HepG2 (cell line): ENCODE measurements around the gene KANSL3. TPM values are rescaled to one million over a fixed set of nuclear protein-coding genes. Genes with fewer than 3 reads are reported as not detected.
A peak's percentile ranks its signal among the peaks of the same experiment; 100 is the strongest.

Experiments used
- ATM ChIP-seq: fragments of 450-650 bp; IDR thresholded peaks from 2 replicates; pipeline ENCODE4 v1.7.1; 2017; ENCODE audit warnings: mild to moderate bottlenecking, borderline replicate concordance
- EED ChIP-seq: sonication (generic); formaldehyde crosslinking; IDR thresholded peaks from 2 replicates; pipeline ENCODE4 v1.5.0; 2020; ENCODE audit warnings: mild to moderate bottlenecking, missing genetic modification reagents
- HNRNPH1 ChIP-seq: fragments of 200-400 bp; formaldehyde crosslinking; optimal IDR thresholded peaks from 2 replicates; pipeline ENCODE3; 2017; ENCODE audit warnings: mild to moderate bottlenecking, low read depth, low read length
- MAFK ChIP-seq, 2 experiments: IDR thresholded peaks in 1 of 2; conservative IDR thresholded peaks in 1 of 2; 2 replicates each; pipeline ENCODE4 v1.6.1; 2011; ENCODE audit warnings: improper control_type of control experiment in 2 of 2, low read length in 2 of 2
- NFE2L2 ChIP-seq: fragments of 150-350 bp; IDR thresholded peaks from 2 replicates; pipeline ENCODE4 v1.6.1; 2014; ENCODE audit warnings: low read length
- NONO ChIP-seq, 2 experiments: fragments of 450-650 bp in 1 of 2; sonication (generic) in 1 of 2; formaldehyde crosslinking in 1 of 2; IDR thresholded peaks in 1 of 2; conservative IDR thresholded peaks in 1 of 2; 2 replicates each; pipeline versions ENCODE4 v1.6.1 to v1.8.0; 2017 to 2022; ENCODE audit warnings: mild to moderate bottlenecking in 1 of 2, missing genetic modification reagents in 1 of 2, moderate library complexity in 1 of 2
- PAWR ChIP-seq: sonication (generic); formaldehyde crosslinking; IDR thresholded peaks from 2 replicates; pipeline ENCODE4 v1.4.0; 2020; ENCODE audit warnings: missing genetic modification reagents, mild to moderate bottlenecking, borderline replicate concordance
- SMAD9 ChIP-seq: sonication (generic); formaldehyde crosslinking; IDR thresholded peaks from 2 replicates; pipeline ENCODE4 v1.5.1; 2020; ENCODE audit warnings: mild to moderate bottlenecking, missing genetic modification reagents
- SMARCC2 ChIP-seq: fragments of 450-650 bp; IDR thresholded peaks from 2 replicates; pipeline ENCODE4 v1.6.1; 2017; ENCODE audit warnings: antibody characterized with exemption, mild to moderate bottlenecking
- ZFP36 ChIP-seq: fragments of 150-350 bp; IDR thresholded peaks from 2 replicates; pipeline ENCODE4 v1.6.1; 2018; ENCODE audit warnings: borderline replicate concordance, low read length, low read depth; ENCODE audit not compliant: partially characterized antibody
- ZFP82 ChIP-seq: sonication (generic); formaldehyde crosslinking; IDR thresholded peaks from 2 replicates; pipeline ENCODE4 v1.5.1; 2020; ENCODE audit warnings: mild to moderate bottlenecking, missing genetic modification reagents, borderline replicate concordance
- ZIK1 ChIP-seq: sonication (generic); formaldehyde crosslinking; IDR thresholded peaks from 2 replicates; pipeline ENCODE4 v1.5.0; 2020; ENCODE audit warnings: mild to moderate bottlenecking, low read depth, missing genetic modification reagents, borderline replicate concordance
- ZNF264 ChIP-seq: sonication (generic); formaldehyde crosslinking; IDR thresholded peaks from 2 replicates; pipeline ENCODE4 v1.4.0; 2020; ENCODE audit warnings: missing genetic modification reagents
- ZNF850 ChIP-seq: sonication (generic); formaldehyde crosslinking; conservative IDR thresholded peaks from 2 replicates; pipeline ENCODE4 v1.9.0; 2021; ENCODE audit warnings: mild to moderate bottlenecking, missing genetic modification reagents
- polyA plus RNA-seq, 8 experiments: library from polyadenylated mRNA; depleted of rRNA in 3 of 8; stranded (reverse) in 7 of 8; unstranded in 1 of 8; fragments of >200 nt; fragmentation: Illumina TruSeq in 4 of 8; extraction: Trizol in 4 of 8; gene quantifications; 2 replicates each; pipeline versions ENCODE4 v1.2.1 to v1.2.3, GENCODE V29; 2011 to 2016; ENCODE audit warnings: low read depth in 4 of 8, missing spikeins in 1 of 8, mixed read lengths in 1 of 8; ENCODE audit not compliant: insufficient read depth in 1 of 8
- total RNA-seq, 5 experiments: library from RNA; depleted of rRNA; stranded (reverse); fragments of >200 nt; fragmentation: Illumina TruSeq; extraction: Trizol; gene quantifications; 2 replicates each; pipeline ENCODE4 v1.2.3, GENCODE V29; 2016; ENCODE audit warnings: low read depth in 1 of 5
- TF ChIP-seq, protein P1 (sequence below): sonication (generic); formaldehyde crosslinking; conservative IDR thresholded peaks from 2 replicates; pipeline ENCODE4 v1.4.0; 2020; ENCODE audit warnings: missing genetic modification reagents
- TF ChIP-seq, protein P2 (sequence below): sonication (generic); formaldehyde crosslinking; IDR thresholded peaks from 2 replicates; pipeline ENCODE4 v1.8.1; 2023; ENCODE audit warnings: mild to moderate bottlenecking, missing genetic modification reagents
- TF ChIP-seq, protein P3 (sequence below): sonication (generic); formaldehyde crosslinking; IDR thresholded peaks from 2 replicates; pipeline ENCODE4 v1.4.0; 2020; ENCODE audit warnings: missing genetic modification reagents, low read depth, mild to moderate bottlenecking, borderline replicate concordance
- TF ChIP-seq, protein P4 (sequence below): sonication (generic); formaldehyde crosslinking; IDR thresholded peaks from 2 replicates; pipeline ENCODE4 v1.4.0; 2020; ENCODE audit warnings: missing genetic modification reagents; ENCODE audit errors: not compliant biosample characterization
- TF ChIP-seq, protein P5 (sequence below): conservative IDR thresholded peaks from 2 replicates; pipeline ENCODE4 v1.6.1; 2018; ENCODE audit warnings: missing genetic modification reagents
- TF ChIP-seq, protein P6 (sequence below): sonication (generic); formaldehyde crosslinking; IDR thresholded peaks from 2 replicates; pipeline ENCODE4 v1.4.0; 2020; ENCODE audit warnings: missing genetic modification reagents
- TF ChIP-seq, protein P7 (sequence below): sonication (generic); formaldehyde crosslinking; IDR thresholded peaks from 2 replicates; pipeline ENCODE4 v1.4.0; 2020; ENCODE audit warnings: missing genetic modification reagents

KANSL3 gene
- total and polyA plus RNA-seq, 2 of the 13 experiments (the other 11 are each of a cell fraction or from before 2014, with no cell fraction given) = 20.8 to 37.3 TPM

DNA sequence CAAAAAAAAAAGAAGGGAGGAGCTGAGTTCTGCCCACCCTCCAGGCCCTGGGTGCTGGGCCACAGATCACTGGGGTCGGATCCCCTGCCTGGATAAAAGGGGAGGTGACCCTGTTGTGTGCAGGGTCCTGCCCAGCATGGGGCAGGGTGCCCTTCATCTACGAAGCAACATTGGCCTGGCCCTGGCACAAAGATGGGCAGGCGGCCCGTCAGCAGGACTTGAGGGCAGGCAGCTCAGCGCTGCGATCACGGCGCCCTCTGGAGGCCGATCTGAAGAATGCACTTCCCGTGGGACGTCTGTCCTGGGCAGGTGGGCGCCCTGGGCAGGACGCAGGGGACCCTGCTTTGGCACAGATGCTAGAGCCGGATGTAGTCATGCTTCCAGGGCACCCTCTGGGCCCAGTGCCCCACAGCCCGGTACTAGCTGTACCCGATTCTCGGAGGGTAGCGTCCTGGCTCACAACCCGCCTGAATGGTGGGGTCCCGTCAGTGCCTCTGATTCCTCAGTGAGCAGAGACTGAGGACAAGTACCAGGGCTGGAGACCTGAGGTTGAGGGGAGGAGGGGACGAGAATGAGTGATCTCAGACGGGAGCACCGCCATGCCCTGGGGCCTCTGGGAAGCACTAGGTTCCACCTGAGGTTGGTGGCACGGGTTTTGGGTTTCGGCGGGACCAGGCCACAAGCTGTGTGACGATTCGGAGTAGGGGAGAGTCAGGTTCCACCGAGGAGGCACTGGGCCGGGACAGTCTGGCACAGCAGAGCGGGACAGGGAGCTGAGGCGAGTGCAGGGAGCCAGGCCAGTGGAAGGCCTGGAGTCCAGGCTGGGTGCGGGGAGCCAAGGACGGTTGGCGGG, 83.6 kb downstream of the KANSL3 start (continued):
- TF ChIP-seq, protein P1, sequence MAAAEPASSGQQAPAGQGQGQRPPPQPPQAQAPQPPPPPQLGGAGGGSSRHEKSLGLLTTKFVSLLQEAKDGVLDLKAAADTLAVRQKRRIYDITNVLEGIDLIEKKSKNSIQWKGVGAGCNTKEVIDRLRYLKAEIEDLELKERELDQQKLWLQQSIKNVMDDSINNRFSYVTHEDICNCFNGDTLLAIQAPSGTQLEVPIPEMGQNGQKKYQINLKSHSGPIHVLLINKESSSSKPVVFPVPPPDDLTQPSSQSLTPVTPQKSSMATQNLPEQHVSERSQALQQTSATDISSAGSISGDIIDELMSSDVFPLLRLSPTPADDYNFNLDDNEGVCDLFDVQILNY (CRISPR knock-in tag) = no peak
- TF ChIP-seq, protein P2, sequence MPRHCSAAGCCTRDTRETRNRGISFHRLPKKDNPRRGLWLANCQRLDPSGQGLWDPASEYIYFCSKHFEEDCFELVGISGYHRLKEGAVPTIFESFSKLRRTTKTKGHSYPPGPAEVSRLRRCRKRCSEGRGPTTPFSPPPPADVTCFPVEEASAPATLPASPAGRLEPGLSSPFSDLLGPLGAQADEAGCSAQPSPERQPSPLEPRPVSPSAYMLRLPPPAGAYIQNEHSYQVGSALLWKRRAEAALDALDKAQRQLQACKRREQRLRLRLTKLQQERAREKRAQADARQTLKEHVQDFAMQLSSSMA (CRISPR knock-in tag) = no peak
- TF ChIP-seq ZFP36 = no peak
- no peak for TF ChIP-seq NONO (IDR thresholded peaks at IDR 0.05)
- TF ChIP-seq NONO (CRISPR knock-in tag; conservative IDR thresholded peaks at IDR 0.05) = peak; percentile 30; the same call in 1 of the 2 replicates
- no peak for TF ChIP-seq NFE2L2
- no peak for TF ChIP-seq SMAD9 (CRISPR knock-in tag)
- TF ChIP-seq, protein P3, sequence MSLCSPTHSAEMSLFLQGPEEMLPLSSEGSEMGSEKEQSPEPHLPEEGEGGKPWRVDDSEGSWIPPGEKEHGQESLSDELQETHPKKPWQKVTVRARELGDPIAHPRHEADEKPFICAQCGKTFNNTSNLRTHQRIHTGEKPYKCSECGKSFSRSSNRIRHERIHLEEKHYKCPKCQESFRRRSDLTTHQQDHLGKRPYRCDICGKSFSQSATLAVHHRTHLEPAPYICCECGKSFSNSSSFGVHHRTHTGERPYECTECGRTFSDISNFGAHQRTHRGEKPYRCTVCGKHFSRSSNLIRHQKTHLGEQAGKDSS (CRISPR knock-in tag) = peak; percentile 93
- TF ChIP-seq ZNF850 (CRISPR knock-in tag) = no peak
- no peak for TF ChIP-seq SMARCC2
- TF ChIP-seq ZIK1 (CRISPR knock-in tag) = 0 out of 2 replicates have a peak, but pooled peaks have one; percentile 54
- no peak for TF ChIP-seq HNRNPH1
- no peak for TF ChIP-seq MAFK (conservative IDR thresholded peaks at IDR 0.05 in 1 of 2, IDR thresholded peaks at IDR 0.05 in 1 of 2; ENCODE audit: low read length in 2 of 2)
- TF ChIP-seq, protein P4, sequence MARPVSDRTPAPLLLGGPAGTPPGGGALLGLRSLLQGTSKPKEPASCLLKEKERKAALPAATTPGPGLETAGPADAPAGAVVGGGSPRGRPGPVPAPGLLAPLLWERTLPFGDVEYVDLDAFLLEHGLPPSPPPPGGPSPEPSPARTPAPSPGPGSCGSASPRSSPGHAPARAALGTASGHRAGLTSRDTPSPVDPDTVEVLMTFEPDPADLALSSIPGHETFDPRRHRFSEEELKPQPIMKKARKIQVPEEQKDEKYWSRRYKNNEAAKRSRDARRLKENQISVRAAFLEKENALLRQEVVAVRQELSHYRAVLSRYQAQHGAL (CRISPR knock-in tag) = no peak
- TF ChIP-seq PAWR (CRISPR knock-in tag) = no peak
- TF ChIP-seq, protein P5, sequence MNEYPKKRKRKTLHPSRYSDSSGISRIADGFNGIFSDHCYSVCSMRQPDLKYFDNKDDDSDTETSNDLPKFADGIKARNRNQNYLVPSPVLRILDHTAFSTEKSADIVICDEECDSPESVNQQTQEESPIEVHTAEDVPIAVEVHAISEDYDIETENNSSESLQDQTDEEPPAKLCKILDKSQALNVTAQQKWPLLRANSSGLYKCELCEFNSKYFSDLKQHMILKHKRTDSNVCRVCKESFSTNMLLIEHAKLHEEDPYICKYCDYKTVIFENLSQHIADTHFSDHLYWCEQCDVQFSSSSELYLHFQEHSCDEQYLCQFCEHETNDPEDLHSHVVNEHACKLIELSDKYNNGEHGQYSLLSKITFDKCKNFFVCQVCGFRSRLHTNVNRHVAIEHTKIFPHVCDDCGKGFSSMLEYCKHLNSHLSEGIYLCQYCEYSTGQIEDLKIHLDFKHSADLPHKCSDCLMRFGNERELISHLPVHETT = no peak
- TF ChIP-seq ZFP82 (CRISPR knock-in tag) = no peak
- TF ChIP-seq EED (CRISPR knock-in tag) = peak; percentile 55; the same call in 1 of the 2 replicates
- TF ChIP-seq, protein P6, sequence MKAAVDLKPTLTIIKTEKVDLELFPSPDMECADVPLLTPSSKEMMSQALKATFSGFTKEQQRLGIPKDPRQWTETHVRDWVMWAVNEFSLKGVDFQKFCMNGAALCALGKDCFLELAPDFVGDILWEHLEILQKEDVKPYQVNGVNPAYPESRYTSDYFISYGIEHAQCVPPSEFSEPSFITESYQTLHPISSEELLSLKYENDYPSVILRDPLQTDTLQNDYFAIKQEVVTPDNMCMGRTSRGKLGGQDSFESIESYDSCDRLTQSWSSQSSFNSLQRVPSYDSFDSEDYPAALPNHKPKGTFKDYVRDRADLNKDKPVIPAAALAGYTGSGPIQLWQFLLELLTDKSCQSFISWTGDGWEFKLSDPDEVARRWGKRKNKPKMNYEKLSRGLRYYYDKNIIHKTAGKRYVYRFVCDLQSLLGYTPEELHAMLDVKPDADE (CRISPR knock-in tag) = no peak
- no peak for TF ChIP-seq ATM
- TF ChIP-seq, protein P7, sequence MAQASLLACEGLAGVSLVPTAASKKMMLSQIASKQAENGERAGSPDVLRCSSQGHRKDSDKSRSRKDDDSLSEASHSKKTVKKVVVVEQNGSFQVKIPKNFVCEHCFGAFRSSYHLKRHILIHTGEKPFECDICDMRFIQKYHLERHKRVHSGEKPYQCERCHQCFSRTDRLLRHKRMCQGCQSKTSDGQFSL = no peak
- no peak for TF ChIP-seq ZNF264 (CRISPR knock-in tag)
